GM12892 (cell line): ENCODE data around the gene NLGN3.

ENCODE experiments used
- POLR2AphosphoS5 ChIP-seq: IDR thresholded peaks from 2 replicates; pipeline ENCODE4 v1.6.1; 2011; ENCODE audit warnings: low read depth, low read length, control low read depth
- TAF1 ChIP-seq: IDR thresholded peaks from 2 replicates; pipeline ENCODE4 v1.6.1; 2011; ENCODE audit warnings: low read depth, mild to moderate bottlenecking, control low read depth, low read length, borderline replicate concordance

- TF ChIP-seq POLR2AphosphoS5 (no peak), TAF1 (no peak)
These were observed 49.1 kb upstream of the NLGN3 start, which contains the start of gene FOXO4 for GRCh38 chrX:71095555-71095980.
